Suprapubic skin (tissue), 4 donors: Measurements from ENCODE around the gene OR51A2. TPM values are rescaled to one million over a fixed set of nuclear protein-coding genes. Genes with fewer than 3 reads are reported as not detected.
A peak's percentile ranks its signal among the peaks of the same experiment; 100 is the strongest.
"Not testable (repeated sequence)": the region's sequence is repeated elsewhere in the genome, so short reads cannot be mapped to it uniquely, and the experiment has no call there.

Experiments used
- DNase-seq, 2 donors: peaks; one replicate each; pipeline ENCODE4 v3.0.0-alpha.2; 2019; ENCODE audit warnings: low spot score in 2 of 2
- H3K27ac ChIP-seq: fragments of 200-600 bp; sonication (generic); one replicate; pipeline ENCODE4 v1.5.1; 2019
- H3K27me3 ChIP-seq: fragments of 200-600 bp; sonication (generic); one replicate; pipeline ENCODE4 v1.5.1; 2019
- H3K36me3 ChIP-seq: fragments of 200-600 bp; sonication (generic); one replicate; pipeline ENCODE4 v1.5.1; 2019
- H3K4me1 ChIP-seq: fragments of 200-600 bp; sonication (generic); one replicate; pipeline ENCODE4 v1.5.1; 2019
- H3K4me3 ChIP-seq: fragments of 200-600 bp; sonication (generic); one replicate; pipeline ENCODE4 v1.5.1; 2019; ENCODE audit warnings: mild to moderate bottlenecking
- H3K9me3 ChIP-seq: fragments of 200-600 bp; sonication (generic); one replicate; pipeline ENCODE4 v1.5.1; 2019
- CTCF ChIP-seq, 2 donors: fragments of 200-600 bp in 1 of 2; fragments of 450-650 bp in 1 of 2; sonication (generic) in 1 of 2; IDR thresholded peaks; one replicate each; pipeline ENCODE4 v1.5.1; 2016 to 2019; ENCODE audit warnings: antibody characterized with exemption in 2 of 2, mild to moderate bottlenecking in 1 of 2, moderate library complexity in 1 of 2
- EP300 ChIP-seq: sonication (generic); formaldehyde crosslinking; IDR thresholded peaks from one replicate; pipeline ENCODE4 v1.6.1; 2017; ENCODE audit warnings: antibody characterized with exemption
- POLR2A ChIP-seq, 2 donors: fragments of 450-650 bp; IDR thresholded peaks; one replicate each; pipeline ENCODE4 v1.6.1; 2017; ENCODE audit warnings: antibody characterized with exemption in 2 of 2, mild to moderate bottlenecking in 2 of 2, moderate library complexity in 2 of 2
- POLR2AphosphoS5 ChIP-seq, 3 donors: sonication (generic); formaldehyde crosslinking; IDR thresholded peaks; one replicate each; pipeline ENCODE4 v1.6.1; 2017; ENCODE audit warnings: antibody characterized with exemption in 3 of 3
- WGBS: methylation state at CpG from one replicate; pipeline ENCODE4 v1.1.5; 2018; 5-methylcytosine and 5-hydroxymethylcytosine counted together
- total RNA-seq, 4 donors: library from RNA; depleted of rRNA; stranded (reverse); fragments of >200 nt; gene quantifications; one replicate each; pipeline ENCODE4 v1.1.0, GENCODE V29; 2016

OR51A2 gene
- total RNA-seq, result not detected

GRCh38 chr11:4955613-4956012, at the start of gene OR51A2:
TSS of gene OR51A2 (minus strand) at chr11:4955713. CDS start at chr11:4955713, 0 bp downstream.
- not testable (repeated sequence) for H3K4me3 ChIP-seq, H3K9me3 ChIP-seq, H3K27ac ChIP-seq, H3K36me3 ChIP-seq, H3K27me3 ChIP-seq, H3K4me1 ChIP-seq, DNase-seq
- WGBS, result 64% methylated on average over 2 of the region's 2 CpGs

GRCh38 chr11:5004424-5005274, 49.1 kb upstream of the OR51A2 start:
- no peaks in the 10 kb centered on the region for H3K27me3 ChIP-seq
- no peak overlapping the region for H3K4me3 ChIP-seq
- no peak for TF ChIP-seq POLR2A (IDR thresholded peaks at IDR 0.05)
- peak in 1 of 2 donors; percentile 28 for TF ChIP-seq CTCF (IDR thresholded peaks at IDR 0.05)
- DNase-seq, result no peak
- no peak overlapping the region for H3K27ac ChIP-seq
- WGBS, result 25% methylated on average over 6 of the region's 6 CpGs
- H3K9me3 ChIP-seq, result no peaks in the 10 kb centered on the region
- no peaks in the 10 kb centered on the region for H3K4me1 ChIP-seq
- H3K36me3 ChIP-seq, result no peaks in the 10 kb centered on the region

- Histone ChIP-seq H3K4me3 (no peak within 1 kb of the TSS), H3K27ac (no peak within 1 kb of the TSS), H3K9me3 (no peaks in the 10 kb centered on the region), H3K4me1 (no peaks in the 10 kb centered on the region), H3K36me3 (no peaks in the 10 kb centered on the region), H3K27me3 (no peaks in the 10 kb centered on the region)
- TF ChIP-seq POLR2A (IDR thresholded peaks at IDR 0.05), result no peak
- TF ChIP-seq CTCF (IDR thresholded peaks at IDR 0.05), result no peak
- no peak for TF ChIP-seq POLR2AphosphoS5 (IDR thresholded peaks at IDR 0.05)
- no peak for TF ChIP-seq EP300
- WGBS, result 83% methylated on average over 2 of the region's 2 CpGs
- no peak for DNase-seq
Observed at GRCh38 chr11:4994551-4994950, 39.0 kb upstream of the OR51A2 start, which contains the start of gene OR51L1. TSS of gene OR51L1 (plus strand) at chr11:4994851. CDS start at chr11:4998983, 4,132 bp downstream.

GRCh38 chr11:4991060-4991459, 35.5 kb upstream of the OR51A2 start:
- H3K36me3 ChIP-seq, result no peaks in the 10 kb centered on the region
- H3K27ac ChIP-seq, result no peak overlapping the region
- no peak overlapping the region for H3K4me3 ChIP-seq
- WGBS, result 63% methylated on average over 1 of the region's 1 CpG
- no peaks in the 10 kb centered on the region for H3K9me3 ChIP-seq
- DNase-seq, result no peak
- H3K27me3 ChIP-seq, result no peaks in the 10 kb centered on the region
- H3K4me1 ChIP-seq, result no peaks in the 10 kb centered on the region
- TF ChIP-seq POLR2A (IDR thresholded peaks at IDR 0.05), result no peak
- no peak for TF ChIP-seq POLR2AphosphoS5 (IDR thresholded peaks at IDR 0.05)
- TF ChIP-seq CTCF (IDR thresholded peaks at IDR 0.05), result no peak
- no peak for TF ChIP-seq EP300

GRCh38 chr11:4983841-4984240, 28.3 kb upstream of the OR51A2 start:
- Histone ChIP-seq H3K27ac (no peak overlapping the region), H3K4me1 (no peaks in the 10 kb centered on the region), H3K4me3 (no peak overlapping the region), H3K27me3 (no peaks in the 10 kb centered on the region), H3K9me3 (no peaks in the 10 kb centered on the region), H3K36me3 (no peaks in the 10 kb centered on the region)
- TF ChIP-seq EP300, result no peak
- no peak for TF ChIP-seq POLR2A (IDR thresholded peaks at IDR 0.05)
- TF ChIP-seq POLR2AphosphoS5 (IDR thresholded peaks at IDR 0.05), result no peak
- no peak for TF ChIP-seq CTCF (IDR thresholded peaks at IDR 0.05)
- 78% methylated on average over 6 of the region's 6 CpGs for WGBS
- DNase-seq, result no peak
